DMS153 treated with DMSO at 0.1 percent for 48 hours (cell line): Measurements from ENCODE around the gene ZNF689.

Experiments
- DNase-seq: peaks from one replicate; lab custom pipeline; 2025; ENCODE audit not compliant: unreplicated experiment; lab: John Stamatoyannopoulos, UW

ZNF689 gene

GRCh38 chr16:30566531-30566930, 43.7 kb downstream of the ZNF689 start:
- DNase-seq, result no peak

- no peak for DNase-seq
Observed at GRCh38 chr16:30565984-30566383, 44.2 kb downstream of the ZNF689 start.

- DNase-seq, result no peak
Observed at GRCh38 chr16:30565526-30565925, 44.7 kb downstream of the ZNF689 start.

DNA sequence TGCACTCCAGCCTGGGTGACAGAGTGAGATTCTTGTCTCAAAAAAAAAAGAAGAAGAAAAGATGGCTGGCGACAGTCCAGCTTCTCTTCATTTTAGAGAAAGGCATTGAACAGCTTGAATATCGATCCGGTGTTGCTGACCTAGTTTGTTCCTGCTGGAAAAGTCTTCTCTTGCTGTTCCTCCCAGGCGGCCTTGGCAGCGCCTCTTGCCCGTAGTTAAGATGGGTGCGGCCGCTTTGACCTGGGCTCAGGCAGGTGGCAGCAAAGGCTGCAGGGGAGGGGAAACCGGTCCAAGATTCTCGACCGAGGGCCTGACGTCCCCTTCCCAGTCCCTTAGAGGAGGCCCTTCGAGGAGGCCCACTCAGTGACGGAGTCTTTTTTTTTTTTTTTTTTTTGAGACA, 48.2 kb downstream of the ZNF689 start:
- DNase-seq, result no peak

DNA sequence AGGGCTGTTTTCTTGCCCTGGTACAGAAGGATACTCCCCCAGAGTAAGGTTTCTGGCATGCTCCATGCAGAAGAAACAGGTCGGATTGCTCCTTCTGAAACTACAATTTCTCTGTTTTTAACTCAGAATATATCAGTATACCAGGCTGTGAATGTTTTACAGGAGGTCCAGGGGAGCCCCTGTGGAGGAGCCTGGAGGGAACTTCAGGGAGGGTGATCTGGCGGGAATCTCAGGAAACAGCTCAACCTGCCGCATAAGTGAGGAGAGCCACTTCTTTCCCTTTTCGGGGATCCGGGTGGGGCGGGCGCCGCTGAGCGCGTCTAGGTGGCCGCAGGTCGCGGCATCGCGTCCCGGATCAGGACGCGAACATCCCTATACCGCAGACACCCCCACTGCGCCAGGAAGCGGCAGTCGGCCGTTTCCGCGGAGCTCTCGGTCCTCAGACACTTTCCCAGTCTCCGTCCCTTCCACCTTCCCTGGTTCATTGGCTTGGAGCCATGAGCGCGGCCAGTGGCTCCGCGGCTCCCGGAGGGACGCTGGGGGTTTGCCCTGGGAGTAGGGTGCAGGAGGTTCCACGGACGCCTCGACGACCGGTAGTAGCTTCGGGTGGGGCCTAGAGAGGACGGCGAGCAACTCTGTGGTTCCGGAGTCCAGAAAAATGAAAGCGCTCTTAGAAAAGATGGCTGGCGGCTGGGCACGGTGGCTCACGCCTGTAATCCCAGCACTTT, 48.9 kb downstream of the ZNF689 start:
- DNase-seq, result no peak

GRCh38 chr16:30559690-30560089, 50.5 kb downstream of the ZNF689 start:
- no peak for DNase-seq

DNA sequence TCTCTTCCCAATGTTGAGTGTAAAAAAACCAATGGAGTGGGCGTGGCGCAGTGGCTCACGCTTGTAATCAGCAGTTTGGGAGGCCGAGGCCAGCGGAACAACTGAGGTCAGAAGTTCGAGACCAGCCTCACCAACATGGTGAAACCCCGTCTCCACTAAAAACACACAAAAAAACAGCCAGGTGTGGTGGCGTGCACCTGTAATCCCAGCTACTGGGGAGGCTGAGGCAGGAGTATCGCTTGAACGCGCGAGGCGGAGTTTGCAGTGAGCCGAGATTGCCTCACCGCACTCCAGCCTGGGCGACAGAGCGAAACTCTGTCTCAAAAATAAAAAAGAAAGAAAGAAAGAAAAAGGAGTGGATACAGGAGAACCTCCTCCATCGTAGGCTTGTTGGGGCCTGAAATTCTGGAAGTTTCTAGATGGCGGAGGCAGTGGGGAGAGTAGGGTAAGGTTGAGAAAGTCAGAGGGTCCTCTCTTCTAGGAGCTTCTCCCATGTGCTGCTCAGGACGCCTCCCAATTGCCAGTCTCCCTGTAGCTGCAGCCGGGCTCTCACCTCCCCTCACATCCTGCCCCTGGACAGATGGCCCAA, 51.3 kb downstream of the ZNF689 start:
- no peak for DNase-seq

DNA sequence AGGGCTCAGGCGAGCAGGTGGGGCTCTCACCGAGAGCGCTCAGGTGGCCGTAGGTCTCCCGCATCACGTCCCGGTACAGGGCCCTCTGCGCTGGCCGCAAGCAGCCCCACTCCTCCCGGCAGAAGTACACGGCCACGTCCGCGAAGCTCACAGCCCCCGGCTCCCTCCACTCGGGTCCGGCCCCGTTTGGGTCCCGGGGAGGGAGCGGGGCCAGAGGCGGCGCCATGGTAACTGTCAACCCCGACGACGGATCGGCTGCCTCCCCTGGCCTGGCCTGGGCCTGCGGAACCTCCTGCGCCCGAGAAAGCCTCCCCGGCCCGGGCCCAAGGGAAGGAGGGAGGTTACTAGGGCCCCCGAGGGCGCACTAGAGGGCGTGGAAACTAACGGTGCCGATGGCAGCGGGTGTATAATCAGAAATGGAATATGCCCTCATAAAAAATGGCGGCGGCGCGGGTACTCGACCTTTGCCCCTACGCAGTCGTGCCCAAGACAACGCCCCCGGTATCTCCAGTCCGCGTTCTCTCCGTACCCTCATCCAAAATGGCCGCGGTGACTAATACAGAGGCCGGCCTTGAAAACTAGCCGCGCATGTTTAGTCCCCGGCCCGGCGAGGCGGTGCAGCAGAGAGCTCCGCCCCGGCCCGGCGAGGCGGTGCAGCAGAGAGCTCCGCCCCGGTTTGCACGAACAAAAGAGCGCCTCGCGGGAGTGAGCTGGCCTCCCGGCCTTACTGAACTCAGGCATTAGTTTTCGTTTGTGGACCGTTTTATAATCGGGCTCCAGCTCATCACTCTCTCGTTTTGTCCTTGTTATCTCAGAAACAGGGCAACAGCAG, 52.0 kb downstream of the ZNF689 start, which contains the start of gene ZNF764:
Gene ZNF764 (minus strand): TSS at position 418 of the 832 bp plus-strand sequence. CDS start 192 bp downstream, at position 226.
- peak; percentile 90 for DNase-seq

DNA sequence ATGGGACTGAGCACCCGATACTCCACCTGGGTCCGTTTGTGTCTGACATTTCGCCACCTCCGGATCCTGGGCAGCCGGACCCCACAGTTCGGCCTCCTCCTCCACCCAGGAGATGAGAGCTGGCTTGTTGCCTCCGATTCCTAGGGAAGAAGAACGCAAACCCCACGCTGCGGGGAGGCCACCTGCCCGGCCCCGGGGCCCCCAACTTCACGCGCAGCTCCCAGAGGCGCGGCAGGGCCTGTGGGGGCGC, 52.6 kb downstream of the ZNF689 start:
- no peak for DNase-seq

GRCh38 chr16:30556125-30556473, 54.1 kb downstream of the ZNF689 start:
- DNase-seq, result no peak

DNA sequence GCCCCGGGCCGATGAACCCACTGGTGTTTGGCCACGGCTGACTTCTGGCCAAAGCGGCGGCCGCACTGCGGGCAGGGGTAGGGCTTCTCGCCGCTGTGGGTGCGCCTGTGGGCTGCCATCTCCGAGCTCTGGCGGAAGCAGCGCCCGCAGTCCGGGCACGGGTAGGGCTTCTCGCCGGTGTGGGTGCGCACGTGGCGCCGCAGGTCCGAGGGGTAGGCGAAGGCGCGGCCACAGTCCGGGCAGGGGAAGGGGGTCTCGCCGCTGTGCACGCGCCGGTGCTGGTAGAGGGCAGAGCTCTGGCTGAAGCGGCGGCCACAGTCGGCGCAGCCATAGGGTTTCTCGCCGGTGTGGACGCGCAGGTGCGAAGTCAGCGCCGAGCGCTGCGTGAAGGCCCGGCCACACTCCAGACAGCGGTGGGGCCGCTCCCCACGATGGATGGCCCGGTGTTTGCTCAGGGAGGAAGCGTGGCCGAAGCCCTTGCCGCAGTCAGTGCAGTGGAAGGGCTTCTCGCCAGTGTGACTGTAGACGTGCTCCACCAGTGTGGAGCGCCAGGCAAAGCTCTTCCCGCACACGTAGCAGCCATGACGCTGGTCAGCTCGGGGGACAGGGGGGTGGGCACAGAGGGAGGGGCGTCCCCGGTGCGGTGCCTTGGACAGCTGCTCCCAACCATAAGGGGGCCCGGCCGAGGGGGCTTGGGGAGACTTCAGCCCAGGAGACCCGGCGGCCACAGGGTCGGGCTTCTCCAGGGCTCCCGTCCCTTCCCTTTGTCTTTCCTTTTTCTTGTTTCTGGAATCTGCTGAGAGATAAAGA, 54.7 kb downstream of the ZNF689 start:
- no peak for DNase-seq

- no peak for DNase-seq
Observed at GRCh38 chr16:30554557-30555314, 55.5 kb downstream of the ZNF689 start.

- no peak for DNase-seq
Observed at GRCh38 chr16:30553393-30553899, 56.7 kb downstream of the ZNF689 start.

DNA sequence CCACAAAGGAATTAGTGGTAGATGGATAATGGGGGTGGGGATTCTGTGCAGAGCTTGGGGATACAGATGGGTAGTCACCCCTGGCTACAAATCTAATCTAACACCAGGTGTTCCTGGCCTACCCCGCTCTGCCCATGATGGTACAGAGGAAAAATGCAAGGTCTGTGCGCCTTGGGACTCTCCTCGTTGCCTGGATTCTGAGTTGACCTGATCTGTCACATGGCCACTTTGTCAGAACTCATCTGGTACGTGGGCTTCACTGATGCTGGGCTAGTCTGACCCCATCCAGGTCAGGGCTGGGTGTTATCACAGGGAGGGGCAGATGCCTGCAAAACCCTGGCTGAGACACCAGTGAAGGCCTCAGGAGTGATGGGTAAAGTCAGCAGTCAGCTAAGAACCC, 57.2 kb downstream of the ZNF689 start:
- DNase-seq, result no peak
